Activated CD4-positive, alpha-beta T cell treated with anti-CD3 and anti-CD28 coated beads for 24 hours (primary cell): ENCODE results near the gene EPS8L2.

Source experiments
- DNase-seq, 2 donors: peaks; one replicate each; pipeline ENCODE4 v3.0.0-alpha.2; 2020; ENCODE audit warnings: low read depth in 2 of 2

The EPS8L2 gene

GRCh38 chr11:705646-706438 is at the start of gene EPS8L2:
Gene EPS8L2 (plus strand): TSS chr11:706231. CDS start chr11:709408, 3,177 bp downstream.
- no peak for DNase-seq

GRCh38 chr11:656426-656825 is 49.6 kb upstream of the EPS8L2 start:
- no peak for DNase-seq

- no peak for DNase-seq
Measured at GRCh38 chr11:656866-657265, 49.2 kb upstream of the EPS8L2 start.

DNA sequence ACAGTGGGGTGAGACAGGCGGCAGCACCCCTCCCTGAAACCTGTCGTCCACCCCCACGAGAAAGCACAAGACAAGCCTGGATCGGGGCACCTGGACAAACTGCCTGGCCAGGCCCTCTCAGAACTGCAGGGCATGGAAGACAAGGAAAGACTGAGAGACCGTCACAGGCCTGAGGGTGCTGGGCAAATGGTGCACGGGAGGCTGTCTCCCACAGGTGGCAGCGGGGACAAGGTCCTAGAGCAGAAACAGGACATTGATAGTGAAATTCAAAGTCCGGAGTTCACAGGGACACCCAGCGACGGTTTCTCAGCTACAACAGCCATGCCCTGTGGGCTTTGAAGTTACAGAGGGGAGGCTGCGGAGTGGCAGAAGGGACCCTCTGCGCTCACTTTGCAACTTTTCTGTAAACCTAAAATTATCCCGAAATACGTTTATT is 48.3 kb upstream of the EPS8L2 start:
- DNase-seq, result no peak

GRCh38 chr11:659532-660085 is 46.4 kb upstream of the EPS8L2 start:
- no peak for DNase-seq

DNA sequence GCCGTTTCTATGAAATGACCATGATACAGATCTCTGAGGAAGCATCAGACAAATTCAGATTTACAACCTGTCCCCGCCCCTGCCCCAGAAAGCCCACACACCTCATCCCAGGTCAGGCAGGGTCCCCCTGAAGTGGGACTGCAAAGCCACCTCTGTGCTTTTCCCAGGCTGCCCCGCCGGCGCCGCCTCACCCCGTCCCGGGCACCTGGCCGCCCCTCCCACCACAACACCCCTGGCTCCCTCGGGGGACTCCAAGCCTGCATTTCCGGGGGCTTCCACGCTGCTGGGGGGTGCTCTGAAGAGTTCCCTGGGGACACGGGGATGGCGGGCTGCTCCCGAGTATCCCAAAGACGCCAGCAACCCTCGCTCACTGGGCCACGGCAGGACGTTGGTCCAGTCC is 45.8 kb upstream of the EPS8L2 start:
- no peak for DNase-seq

DNA sequence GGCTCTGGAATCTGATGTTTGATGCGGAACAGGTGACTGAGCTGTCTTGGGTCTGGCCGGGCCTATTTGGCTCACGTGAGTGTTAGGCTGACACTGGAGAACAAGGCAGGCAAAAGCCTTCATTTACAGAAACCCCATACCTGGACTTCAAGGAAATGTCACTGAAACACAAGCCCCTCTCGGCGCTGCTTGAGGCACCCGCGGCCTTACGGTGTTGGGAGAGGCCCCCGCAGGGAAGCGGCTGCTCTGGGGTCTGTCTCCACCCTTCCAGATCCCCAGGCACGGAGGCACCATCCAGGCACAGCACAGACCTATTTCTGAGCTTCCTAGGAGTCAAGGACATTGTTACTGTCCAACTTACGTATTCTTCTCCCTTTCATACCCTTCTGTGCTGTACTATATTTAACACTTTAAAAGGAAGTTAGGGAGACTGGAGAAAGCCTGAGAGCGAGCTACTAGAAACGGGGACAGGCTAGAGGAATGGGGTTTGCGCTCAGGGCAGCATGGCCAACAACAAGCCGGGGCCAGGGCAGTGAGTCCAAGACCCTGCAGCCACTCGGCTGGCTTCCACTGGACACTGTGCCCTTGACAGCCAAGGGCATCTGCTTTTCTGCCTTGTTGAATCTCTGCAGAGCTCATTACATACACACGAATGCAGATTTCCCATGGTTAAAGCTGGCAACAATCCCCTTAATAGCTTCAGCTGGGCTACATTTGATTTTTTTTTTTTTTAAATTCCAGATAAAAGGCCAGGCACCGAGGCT is 45.2 kb upstream of the EPS8L2 start:
- no peak for DNase-seq

- no peak for DNase-seq
Measured at GRCh38 chr11:662689-663274, 43.2 kb upstream of the EPS8L2 start.

- DNase-seq, result no peak
Measured at GRCh38 chr11:665062-665703, 40.8 kb upstream of the EPS8L2 start.

DNA sequence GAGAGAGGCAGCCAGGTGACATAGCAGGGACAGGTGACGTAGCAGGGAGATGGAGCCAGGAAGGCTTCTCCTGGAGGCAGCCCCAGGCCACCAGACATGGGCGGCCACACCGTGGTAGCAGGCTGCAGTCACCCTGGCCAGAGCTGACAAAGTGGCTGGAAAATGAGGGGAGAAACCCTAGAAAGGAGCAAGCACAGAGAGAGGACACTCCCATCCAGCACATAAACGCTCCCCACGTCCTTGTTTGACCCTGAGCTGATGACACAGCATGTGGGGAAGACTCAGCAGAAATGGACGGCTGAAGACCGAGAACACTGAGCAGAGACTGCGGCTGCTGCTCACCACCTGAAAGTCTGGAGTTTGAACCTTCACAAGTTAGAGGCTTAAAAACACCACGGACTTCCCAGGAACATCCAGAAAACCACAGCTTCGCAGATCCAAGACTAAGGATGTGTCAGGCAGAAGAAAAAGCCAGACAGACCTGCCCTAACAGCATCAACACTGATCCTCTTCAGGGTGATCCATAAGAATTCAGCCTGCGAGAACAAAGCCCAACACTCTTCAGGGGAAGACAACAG is 40.2 kb upstream of the EPS8L2 start:
- no peak for DNase-seq

- no peak for DNase-seq
Measured at GRCh38 chr11:673866-674265, 32.2 kb upstream of the EPS8L2 start.

GRCh38 chr11:674406-674805 is 31.6 kb upstream of the EPS8L2 start:
- DNase-seq, result no peak

GRCh38 chr11:678297-678696 is 27.7 kb upstream of the EPS8L2 start:
- no peak for DNase-seq

DNA sequence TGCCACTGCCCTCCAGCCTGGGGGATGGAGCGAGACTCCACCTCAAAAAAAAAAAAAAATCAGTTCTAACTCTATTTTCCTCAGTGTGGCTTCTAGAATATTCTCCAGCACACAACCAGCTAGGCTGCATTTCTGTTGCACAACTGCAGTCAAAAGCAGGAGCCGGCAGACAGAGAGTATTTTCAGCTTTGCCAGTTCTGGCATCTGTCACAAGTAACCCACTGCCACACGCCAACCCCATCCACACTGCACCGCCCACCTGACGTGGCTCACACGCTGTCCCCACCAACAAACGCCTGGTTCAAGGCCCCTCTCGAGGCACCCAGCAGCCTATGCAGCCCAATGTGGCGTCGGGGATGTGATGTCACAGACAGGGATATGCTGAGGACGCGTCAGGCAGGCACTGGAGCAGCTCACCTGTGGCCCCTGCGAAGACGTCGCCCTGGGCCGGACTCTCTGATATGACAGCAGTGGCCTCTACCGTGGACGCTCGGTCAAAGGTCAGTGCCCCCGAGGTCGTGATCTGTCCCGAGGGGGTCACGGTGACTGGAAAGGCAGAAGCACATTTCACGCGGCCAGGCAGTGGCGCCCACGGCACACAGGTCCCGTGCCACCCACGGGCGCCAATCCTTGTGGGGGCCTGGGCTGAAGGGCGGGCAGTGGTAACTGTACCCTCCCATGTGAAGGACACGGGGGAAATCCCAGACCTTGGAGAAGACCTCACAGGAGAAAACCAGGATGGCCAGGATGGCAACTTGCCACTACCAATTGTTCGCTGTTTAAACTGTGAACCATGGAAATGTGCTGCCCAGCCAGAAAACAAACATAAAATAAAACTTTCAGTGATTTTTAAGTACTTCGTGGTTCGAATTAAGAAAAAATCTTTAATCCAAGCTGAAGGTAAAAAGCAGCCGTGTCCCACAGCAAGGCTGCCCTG is 26.5 kb upstream of the EPS8L2 start:
- DNase-seq, result no peak

- no peak for DNase-seq
Measured at GRCh38 chr11:680476-680875, 25.6 kb upstream of the EPS8L2 start.

- no peak for DNase-seq
Measured at GRCh38 chr11:680970-681369, 25.1 kb upstream of the EPS8L2 start.

DNA sequence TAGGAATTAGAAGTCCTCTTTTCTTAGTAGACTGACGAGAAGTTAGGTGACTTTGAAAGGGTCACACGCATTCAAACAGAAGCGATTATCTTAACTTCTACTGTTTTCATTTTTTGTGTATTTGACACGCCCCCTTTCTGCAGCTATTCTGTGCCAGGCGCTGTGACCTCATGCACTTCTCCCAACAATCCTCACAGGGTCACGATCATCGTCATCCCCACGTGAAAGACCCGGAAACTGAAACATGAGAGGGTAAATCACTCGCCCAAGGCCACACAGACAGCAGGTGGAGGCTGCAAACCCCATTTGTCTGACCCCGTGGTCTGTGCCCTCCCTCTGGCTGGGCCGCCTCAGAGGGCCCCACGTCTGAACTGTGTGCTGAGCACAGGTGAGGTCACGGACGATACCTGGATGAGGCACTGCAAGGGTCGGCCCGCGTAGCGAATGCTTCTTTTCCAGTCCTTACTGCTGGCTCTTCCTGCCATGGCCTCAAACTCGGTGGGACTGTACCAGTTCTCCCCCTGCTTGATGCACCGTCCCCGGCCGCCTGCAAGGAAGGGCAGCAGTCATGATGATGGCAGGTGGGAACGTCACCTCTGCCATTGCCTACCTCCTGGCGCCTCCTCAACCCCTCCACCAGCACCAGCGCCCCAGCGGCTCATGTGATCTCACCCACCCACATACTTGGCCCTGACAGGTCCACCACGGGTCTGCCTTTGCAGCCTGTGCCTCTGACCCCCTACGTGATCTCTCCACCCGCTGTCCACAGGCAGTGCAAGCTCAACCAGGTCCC is 19.4 kb upstream of the EPS8L2 start:
- no peak for DNase-seq

- no peak for DNase-seq
Measured at GRCh38 chr11:687751-688150, 18.3 kb upstream of the EPS8L2 start.

DNA sequence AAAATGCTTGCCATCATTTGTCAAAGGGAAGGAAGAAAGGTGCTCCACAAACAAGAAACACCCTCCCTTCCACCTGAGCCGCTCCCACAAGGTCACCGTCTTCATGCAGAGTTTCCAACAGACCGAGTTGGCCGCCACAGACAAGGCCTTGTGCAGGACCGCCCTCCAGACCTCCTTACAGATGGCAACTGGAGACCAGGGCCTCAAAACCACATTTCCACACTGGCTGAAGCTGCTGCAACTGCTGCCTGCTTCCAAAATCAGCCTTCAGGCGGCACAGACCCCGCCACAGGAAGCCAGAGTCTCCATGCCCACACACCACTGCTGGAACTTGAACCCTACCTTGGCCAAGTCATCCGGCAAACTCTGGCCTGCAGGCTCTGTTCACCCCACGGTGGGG is 17.4 kb upstream of the EPS8L2 start:
- DNase-seq, result no peak

GRCh38 chr11:689625-690024 is 16.4 kb upstream of the EPS8L2 start:
- no peak for DNase-seq
